GM12891 (cell line): ENCODE results near the gene PHACTR3.

ENCODE experiments used
- POLR2A ChIP-seq: IDR thresholded peaks from 2 replicates; pipeline ENCODE4 v1.6.1; 2011; ENCODE audit warnings: low read depth, low read length, control low read depth
- SPI1 ChIP-seq: IDR thresholded peaks from 2 replicates; pipeline ENCODE4 v1.6.1; 2011; ENCODE audit warnings: low read depth, low read length, control low read depth
- TAF1 ChIP-seq: IDR thresholded peaks from 2 replicates; pipeline ENCODE4 v1.6.1; 2011; ENCODE audit warnings: low read depth, low read length, control low read depth

- TF ChIP-seq POLR2A (no peak), TAF1 (no peak), SPI1 (no peak)
Observed at GRCh38 chr20:59772931-59773913, 168.9 kb downstream of the PHACTR3 start.
